ENCODE data around the gene NIPBL.

NIPBL gene

GRCh38 chr5:36881807-36882206, 5.2 kb downstream of the NIPBL start:
- Histone ChIP-seq H3K4me3 (ENCODE audit: low read depth in 1 of 2, low read length in 2 of 2) (no peak overlapping the region), H4K20me1 (ENCODE audit: insufficient read depth, low read length) (peaks cover 77% of the 10 kb centered on the region), H3K27me3 (ENCODE audit: insufficient read depth, low read length, poor library complexity) (no peaks in the 10 kb centered on the region), H3K4me1 (ENCODE audit: insufficient read depth, low read length) (peaks cover 42% of the 10 kb centered on the region), H3K9ac (ENCODE audit: low read depth, low read length) (no peak overlapping the region), H3K36me3 (ENCODE audit: insufficient read depth, low read length) (peaks cover 14% of the 10 kb centered on the region), H3K4me2 (ENCODE audit: insufficient read depth, low read length) (peak overlapping the region; percentile 91; the same call in 1 of the 2 replicates), H3K27ac (ENCODE audit: low read length) (no peak overlapping the region), H2AFZ (ENCODE audit: low read depth, low read length) (no peak overlapping the region), H3K79me2 (ENCODE audit: insufficient read depth, low read length) (peaks cover 100% of the 10 kb centered on the region), H3K9me3 (ENCODE audit: insufficient read depth, low read length, severe bottlenecking) (no peaks in the 10 kb centered on the region)
- DNase-seq (no peak), ATAC-seq (ENCODE audit: insufficient read depth, low read depth) (no peak)
- no peak for TF ChIP-seq EZH2 (IDR thresholded peaks at IDR 0.05; ENCODE audit: borderline replicate concordance, low read depth, low read length, severe bottlenecking)
- TF ChIP-seq CTCF (IDR thresholded peaks at IDR 0.05; ENCODE audit: borderline replicate concordance, extremely low read depth, low read length, poor library complexity, severe bottlenecking), result no peak

- Histone ChIP-seq H3K9me3 (ENCODE audit: insufficient read depth, low read length, severe bottlenecking) (no peaks in the 10 kb centered on the region), H3K27me3 (ENCODE audit: insufficient read depth, low read length, poor library complexity) (no peaks in the 10 kb centered on the region), H3K9ac (ENCODE audit: low read depth, low read length) (no peak overlapping the region), H3K4me2 (ENCODE audit: insufficient read depth, low read length) (peak overlapping the region; percentile 91; the same call in 1 of the 2 replicates), H3K27ac (ENCODE audit: low read length) (no peak overlapping the region), H2AFZ (ENCODE audit: low read depth, low read length) (no peak overlapping the region), H3K4me3 (ENCODE audit: low read depth in 1 of 2, low read length in 2 of 2) (no peak overlapping the region), H3K36me3 (ENCODE audit: insufficient read depth, low read length) (peaks cover 14% of the 10 kb centered on the region), H4K20me1 (ENCODE audit: insufficient read depth, low read length) (peaks cover 77% of the 10 kb centered on the region), H3K4me1 (ENCODE audit: insufficient read depth, low read length) (peaks cover 42% of the 10 kb centered on the region), H3K79me2 (ENCODE audit: insufficient read depth, low read length) (peaks cover 100% of the 10 kb centered on the region)
- DNase-seq (no peak), ATAC-seq (ENCODE audit: insufficient read depth, low read depth) (peak; percentile 40; the same call in 1 of the 3 replicates)
- TF ChIP-seq CTCF (IDR thresholded peaks at IDR 0.05; ENCODE audit: borderline replicate concordance, extremely low read depth, low read length, poor library complexity, severe bottlenecking) (no peak), EZH2 (IDR thresholded peaks at IDR 0.05; ENCODE audit: borderline replicate concordance, low read depth, low read length, severe bottlenecking) (no peak)
These were observed 5.7 kb downstream of the NIPBL start for GRCh38 chr5:36882250-36882649.

GRCh38 chr5:36883894-36884462, 7.4 kb downstream of the NIPBL start:
- Histone ChIP-seq H3K79me2 (ENCODE audit: insufficient read depth, low read length) (peaks cover 100% of the 10 kb centered on the region), H3K4me3 (ENCODE audit: low read depth in 1 of 2, low read length in 2 of 2) (no peak overlapping the region), H3K36me3 (ENCODE audit: insufficient read depth, low read length) (peaks cover 14% of the 10 kb centered on the region), H3K9me3 (ENCODE audit: insufficient read depth, low read length, severe bottlenecking) (no peaks in the 10 kb centered on the region), H3K27ac (ENCODE audit: low read length) (no peak overlapping the region), H3K27me3 (ENCODE audit: insufficient read depth, low read length, poor library complexity) (no peaks in the 10 kb centered on the region), H4K20me1 (ENCODE audit: insufficient read depth, low read length) (peaks cover 77% of the 10 kb centered on the region), H2AFZ (ENCODE audit: low read depth, low read length) (no peak overlapping the region), H3K4me2 (ENCODE audit: insufficient read depth, low read length) (no peak overlapping the region), H3K4me1 (ENCODE audit: insufficient read depth, low read length) (peaks cover 32% of the 10 kb centered on the region), H3K9ac (ENCODE audit: low read depth, low read length) (no peak overlapping the region)
- TF ChIP-seq EZH2 (IDR thresholded peaks at IDR 0.05; ENCODE audit: borderline replicate concordance, low read depth, low read length, severe bottlenecking) (no peak), CTCF (IDR thresholded peaks at IDR 0.05; ENCODE audit: borderline replicate concordance, extremely low read depth, low read length, poor library complexity, severe bottlenecking) (no peak)
- no peak for ATAC-seq (ENCODE audit: insufficient read depth, low read depth)
- DNase-seq, result no peak
